Measurements from ENCODE around the gene B3GNT3. TPM values are rescaled to one million over a fixed set of nuclear protein-coding genes. Genes with fewer than 3 reads are reported as not detected.

Gene B3GNT3
- total RNA-seq, 1 donor from 2014 or later = not detected

DNA sequence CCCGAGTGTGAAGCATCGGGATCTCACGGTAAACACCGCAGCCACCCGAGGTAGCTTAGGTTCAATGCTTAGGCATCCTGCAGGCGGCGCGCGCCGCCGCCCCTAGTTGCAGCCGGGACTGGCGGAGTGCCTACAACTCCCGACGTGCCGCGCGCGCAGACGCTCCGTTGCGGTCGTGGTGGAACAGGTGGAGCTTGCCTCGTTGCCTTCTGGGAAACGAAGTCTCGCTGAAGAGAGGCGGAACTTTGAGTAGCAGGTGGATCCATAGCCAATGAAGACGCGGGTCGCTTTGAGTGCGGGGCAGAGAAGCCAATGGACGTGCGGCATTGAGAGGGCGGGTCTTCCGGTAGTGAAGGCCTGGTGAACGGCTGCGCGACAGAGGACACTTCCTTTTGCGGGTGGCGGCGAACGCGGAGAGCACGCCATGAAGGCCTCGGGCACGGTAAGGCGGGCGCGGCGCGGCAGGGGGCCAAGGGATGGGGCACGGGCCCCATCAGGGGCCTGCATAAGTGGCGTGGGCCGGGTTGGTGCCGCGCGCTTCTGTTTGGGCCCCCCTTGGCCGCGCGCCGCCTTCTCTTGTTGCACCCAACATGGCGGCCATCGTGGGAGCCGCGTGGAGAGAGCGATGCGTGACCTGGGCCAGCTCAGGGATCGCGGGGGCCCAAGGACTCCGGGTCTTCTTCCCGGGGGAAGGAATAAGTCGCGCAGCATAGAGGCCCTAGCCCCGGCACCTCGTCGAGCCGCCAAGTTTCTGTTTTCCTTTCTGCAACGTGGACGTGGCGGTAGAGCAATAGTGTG lies 64.8 kb downstream of the B3GNT3 start, which contains the start of gene RPL18A:
RPL18A (plus strand) TSS at position 378 of the 798 bp plus-strand sequence; CDS start at position 425, 47 bp downstream.
- no peaks in the 10 kb centered on the region for H3K9me3 Mint-ChIP-seq
- peaks cover 33% of the 10 kb centered on the region for H3K4me1 Mint-ChIP-seq
- TF ChIP-seq, protein P1, sequence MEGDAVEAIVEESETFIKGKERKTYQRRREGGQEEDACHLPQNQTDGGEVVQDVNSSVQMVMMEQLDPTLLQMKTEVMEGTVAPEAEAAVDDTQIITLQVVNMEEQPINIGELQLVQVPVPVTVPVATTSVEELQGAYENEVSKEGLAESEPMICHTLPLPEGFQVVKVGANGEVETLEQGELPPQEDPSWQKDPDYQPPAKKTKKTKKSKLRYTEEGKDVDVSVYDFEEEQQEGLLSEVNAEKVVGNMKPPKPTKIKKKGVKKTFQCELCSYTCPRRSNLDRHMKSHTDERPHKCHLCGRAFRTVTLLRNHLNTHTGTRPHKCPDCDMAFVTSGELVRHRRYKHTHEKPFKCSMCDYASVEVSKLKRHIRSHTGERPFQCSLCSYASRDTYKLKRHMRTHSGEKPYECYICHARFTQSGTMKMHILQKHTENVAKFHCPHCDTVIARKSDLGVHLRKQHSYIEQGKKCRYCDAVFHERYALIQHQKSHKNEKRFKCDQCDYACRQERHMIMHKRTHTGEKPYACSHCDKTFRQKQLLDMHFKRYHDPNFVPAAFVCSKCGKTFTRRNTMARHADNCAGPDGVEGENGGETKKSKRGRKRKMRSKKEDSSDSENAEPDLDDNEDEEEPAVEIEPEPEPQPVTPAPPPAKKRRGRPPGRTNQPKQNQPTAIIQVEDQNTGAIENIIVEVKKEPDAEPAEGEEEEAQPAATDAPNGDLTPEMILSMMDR (conservative IDR thresholded peaks at IDR 0.05) = peak; percentile 74
- peaks cover 20% of the 10 kb centered on the region for H3K36me3 Mint-ChIP-seq (ENCODE audit: low read depth)
- peak within 1 kb of the TSS; percentile 98 for H3K27ac Mint-ChIP-seq (ENCODE audit: unreplicated experiment)
- peak; percentile 93 for DNase-seq (ENCODE audit: low read depth, low spot score)
- H3K27me3 Mint-ChIP-seq (ENCODE audit: low read depth) = peaks cover 15% of the 10 kb centered on the region
- H3K4me3 Mint-ChIP-seq = peak within 1 kb of the TSS; percentile 96

- Mint-ChIP-seq H3K36me3 (ENCODE audit: low read depth) (peaks cover 25% of the 10 kb centered on the region), H3K4me1 (peaks cover 31% of the 10 kb centered on the region), H3K27me3 (ENCODE audit: low read depth) (peaks cover 18% of the 10 kb centered on the region), H3K27ac (ENCODE audit: unreplicated experiment) (peak overlapping the region; percentile 94), H3K4me3 (peak overlapping the region; percentile 96), H3K9me3 (no peaks in the 10 kb centered on the region)
- DNase-seq (ENCODE audit: low read depth, low spot score) = no peak
- TF ChIP-seq, protein P1 (conservative IDR thresholded peaks at IDR 0.05) = no peak
Measured at GRCh38 chr19:17860331-17860992, 65.5 kb downstream of the B3GNT3 start.

- peak overlapping the region; percentile 96 for H3K4me3 Mint-ChIP-seq
- H3K4me1 Mint-ChIP-seq = peaks cover 28% of the 10 kb centered on the region
- peaks cover 19% of the 10 kb centered on the region for H3K27me3 Mint-ChIP-seq (ENCODE audit: low read depth)
- peaks cover 29% of the 10 kb centered on the region for H3K36me3 Mint-ChIP-seq (ENCODE audit: low read depth)
- TF ChIP-seq, protein P1 (conservative IDR thresholded peaks at IDR 0.05) = no peak
- DNase-seq (ENCODE audit: low read depth, low spot score) = no peak
- peak overlapping the region; percentile 94 for H3K27ac Mint-ChIP-seq (ENCODE audit: unreplicated experiment)
- H3K9me3 Mint-ChIP-seq = no peaks in the 10 kb centered on the region
Measured at GRCh38 chr19:17860993-17861360, 66.0 kb downstream of the B3GNT3 start.

DNA sequence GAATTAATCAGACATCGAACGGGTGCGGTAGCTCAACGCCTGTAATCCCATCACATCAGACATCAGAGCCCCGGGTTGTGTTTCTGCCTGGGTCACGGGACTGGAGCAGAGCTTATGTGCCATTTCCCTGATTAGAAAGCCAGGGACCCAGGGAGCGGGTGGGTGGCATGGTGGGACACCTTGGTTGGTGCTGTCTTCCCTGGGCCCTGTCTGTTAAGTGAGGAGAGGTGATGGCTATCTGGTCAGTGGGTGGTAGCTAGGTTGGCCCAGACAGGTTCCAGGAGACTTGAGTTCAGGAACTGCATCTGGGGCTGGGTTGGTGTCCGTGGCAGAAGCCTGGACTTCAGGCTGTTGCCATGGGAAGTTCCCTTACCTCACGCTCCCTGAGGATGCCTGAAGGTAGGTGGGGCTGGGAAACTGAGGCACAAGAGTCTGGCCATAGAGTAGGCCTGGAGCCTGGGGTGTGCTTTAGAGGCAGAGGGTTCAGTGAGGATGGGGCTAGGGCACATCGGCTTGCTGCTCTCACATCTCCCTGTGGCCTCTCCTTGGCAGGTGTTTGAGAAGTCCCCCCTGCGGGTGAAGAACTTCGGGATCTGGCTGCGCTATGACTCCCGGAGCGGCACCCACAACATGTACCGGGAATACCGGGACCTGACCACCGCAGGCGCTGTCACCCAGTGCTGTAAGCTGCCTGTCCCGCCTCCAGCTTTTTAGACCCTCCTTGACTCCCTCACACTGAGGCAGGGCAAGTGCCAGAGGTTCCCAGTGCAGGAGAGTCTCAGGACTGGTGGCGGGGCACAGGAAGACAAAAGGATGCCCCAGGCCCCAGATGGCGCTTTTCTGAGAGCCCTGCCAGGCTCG lies 66.8 kb downstream of the B3GNT3 start:
- no peak overlapping the region for H3K27ac Mint-ChIP-seq (ENCODE audit: unreplicated experiment)
- no peak for DNase-seq (ENCODE audit: low read depth, low spot score)
- peaks cover 29% of the 10 kb centered on the region for H3K36me3 Mint-ChIP-seq (ENCODE audit: low read depth)
- peaks cover 28% of the 10 kb centered on the region for H3K4me1 Mint-ChIP-seq
- H3K9me3 Mint-ChIP-seq = no peaks in the 10 kb centered on the region
- TF ChIP-seq, protein P1 (conservative IDR thresholded peaks at IDR 0.05) = no peak
- H3K27me3 Mint-ChIP-seq (ENCODE audit: low read depth) = peaks cover 25% of the 10 kb centered on the region
- peak overlapping the region; percentile 96 for H3K4me3 Mint-ChIP-seq
